GM18868 (cell line): ENCODE data around the gene SNRPA.
"Not testable (repeated sequence)": the region's sequence is repeated elsewhere in the genome, so short reads cannot be mapped to it uniquely, and the experiment has no call there.

Source experiments
- ATAC-seq: cut with Tn5 transposase; IDR thresholded peaks from one replicate; pipeline ENCODE4 v1.9.1; 2021; ENCODE audit warnings: mild to moderate bottlenecking, moderate library complexity; ENCODE audit not compliant: unreplicated experiment

SNRPA gene

DNA sequence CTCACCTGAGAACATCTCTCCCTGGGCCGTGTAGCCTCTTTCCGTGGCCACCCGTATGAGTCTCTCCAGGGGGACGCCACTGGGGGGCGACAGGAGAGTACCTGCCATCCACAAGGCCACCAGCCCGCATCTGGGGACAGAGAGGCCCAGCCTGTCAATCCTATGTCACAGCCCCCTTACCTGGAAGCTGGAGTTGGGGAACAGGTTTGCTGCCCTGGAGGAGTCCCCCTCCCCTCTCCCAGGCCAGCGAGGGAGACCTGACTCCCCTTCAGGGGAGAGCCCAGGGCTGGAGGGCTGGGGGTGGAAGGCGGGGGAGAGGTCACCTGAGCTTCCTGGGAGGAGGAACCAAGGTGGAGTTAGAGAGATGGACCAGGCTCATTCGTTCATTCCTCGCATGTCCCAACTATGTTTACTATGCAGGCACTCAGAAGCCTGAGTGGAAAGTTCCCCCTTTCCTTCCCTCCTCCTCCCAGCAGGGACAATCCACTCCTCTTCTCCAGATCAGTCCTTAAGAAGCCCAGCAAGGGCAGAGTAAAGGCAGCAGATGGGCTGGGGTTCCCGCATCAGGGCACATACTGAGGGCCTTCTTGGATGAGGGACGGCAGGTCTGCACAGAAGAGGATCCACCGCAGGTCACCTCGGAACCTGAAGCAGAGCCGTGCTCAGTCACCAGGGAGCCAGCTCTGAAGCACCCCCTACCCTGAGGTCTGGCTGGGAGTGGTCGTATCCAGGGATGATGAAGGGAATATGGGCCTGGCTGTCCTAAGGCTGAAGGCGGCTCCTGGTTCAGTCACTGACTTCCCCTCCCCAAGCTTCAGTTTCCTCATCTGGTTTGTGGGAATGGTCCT lies 6.2 kb upstream of the SNRPA start:
- ATAC-seq, result no peak

DNA sequence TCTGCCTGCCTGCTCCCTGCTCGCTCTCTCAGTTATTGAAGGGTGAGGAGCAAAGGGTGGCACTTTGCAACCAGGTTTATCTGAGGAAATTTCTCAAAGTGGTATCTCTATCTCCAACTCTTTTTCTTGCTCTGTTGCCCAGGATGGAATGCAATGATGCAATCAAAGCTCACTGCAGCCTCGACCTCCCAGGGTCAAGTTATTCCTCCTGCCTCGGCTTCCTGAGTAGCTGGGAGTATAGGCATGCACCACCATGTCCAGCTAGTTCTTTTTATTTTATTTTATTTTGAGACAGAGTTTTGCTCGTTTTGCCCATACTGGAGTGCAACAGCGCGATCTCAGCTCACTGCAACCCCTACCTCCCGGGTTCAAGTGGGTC lies 5.6 kb upstream of the SNRPA start:
- no peak for ATAC-seq

DNA sequence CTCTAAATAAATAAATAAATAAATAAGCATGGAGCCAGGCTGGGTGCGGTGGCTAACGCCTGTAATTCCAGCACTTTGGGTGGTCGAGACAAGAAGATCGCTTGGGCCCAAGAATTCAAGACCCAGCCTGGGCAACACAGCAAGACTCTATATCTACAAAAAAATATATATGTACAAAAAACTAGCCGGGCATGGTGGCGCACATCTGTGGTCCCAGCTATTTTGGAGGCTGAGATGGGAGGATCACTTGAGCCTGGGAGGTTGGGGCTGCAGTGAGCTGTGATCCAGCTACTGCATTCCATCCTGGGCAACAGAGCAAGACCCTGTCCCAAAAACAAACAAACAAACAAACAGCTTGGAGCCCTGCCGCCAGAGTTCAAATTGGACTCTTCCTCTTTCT lies 3.5 kb upstream of the SNRPA start:
- no peak for ATAC-seq

DNA sequence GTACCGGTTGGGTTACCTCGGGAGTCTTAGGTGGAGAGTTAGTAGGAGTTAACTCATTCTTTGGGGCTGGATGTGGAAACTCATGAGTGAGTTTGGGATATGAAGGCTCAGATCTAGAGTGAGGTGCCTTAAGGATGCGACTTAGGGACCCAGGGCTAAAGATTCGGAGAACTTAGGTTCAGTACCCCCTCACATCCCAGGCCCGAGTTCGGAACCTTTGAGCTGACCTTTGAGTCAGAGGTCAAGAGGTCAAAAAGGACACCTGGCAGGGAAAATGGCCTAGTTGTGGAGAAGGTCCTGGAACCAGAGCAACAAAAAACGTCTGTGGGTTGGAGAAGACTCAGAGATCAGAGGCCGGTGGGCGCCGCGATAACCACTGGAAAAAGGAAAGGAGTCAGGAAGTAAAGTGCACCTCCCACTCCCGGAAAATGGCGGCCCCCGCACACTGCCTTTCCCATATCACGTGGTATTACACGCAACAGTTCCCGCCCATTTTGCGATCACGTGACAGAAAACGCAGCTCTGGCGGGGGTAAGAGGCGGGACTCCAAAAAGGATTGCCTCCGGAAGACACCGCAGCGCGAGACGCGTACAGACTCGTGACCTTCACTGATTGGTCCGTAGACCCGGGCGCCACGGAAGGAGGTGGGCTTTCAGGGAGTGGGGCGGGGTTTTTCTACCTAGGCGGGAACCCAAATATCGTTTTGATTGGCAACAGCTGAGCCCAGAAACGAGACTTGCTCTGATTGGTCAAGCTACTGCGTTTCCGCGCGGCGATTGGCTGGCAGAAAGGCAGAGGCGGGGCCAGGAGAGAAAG lies 737 bp upstream of the SNRPA start, which contains the start of gene ACTMAP:
Gene ACTMAP, minus strand, starts transcription at position 420 of the 816 bp plus-strand sequence. CDS start 674 bp downstream, outside the sequence.
- ATAC-seq, result peak; percentile 82

DNA sequence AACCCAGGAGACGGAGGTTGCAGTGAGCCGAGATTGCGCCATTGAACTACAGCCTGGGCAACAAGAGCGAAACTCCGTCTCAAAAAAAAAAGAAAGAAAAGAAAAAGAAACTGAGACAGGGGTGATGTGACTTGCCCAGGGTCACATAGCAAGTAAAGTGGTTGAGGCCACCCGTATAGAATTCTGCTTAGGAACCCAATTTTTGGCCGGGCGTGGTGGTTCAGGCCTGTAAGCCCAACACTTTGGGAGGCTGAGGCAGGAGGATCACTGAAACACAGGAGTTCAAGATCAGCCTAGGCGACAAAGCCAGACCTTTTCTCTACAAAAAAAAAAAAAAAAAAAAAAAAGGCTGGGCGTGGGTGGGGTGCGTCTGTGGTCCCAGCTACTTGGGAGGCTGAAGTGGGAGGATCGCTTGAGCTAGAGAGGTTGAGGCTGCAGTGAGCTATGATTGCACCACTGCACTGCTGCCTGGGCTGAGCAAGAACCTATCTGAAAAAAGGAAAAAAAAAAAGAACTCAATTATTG lies 1.3 kb downstream of the SNRPA start:
- no peak for ATAC-seq

DNA sequence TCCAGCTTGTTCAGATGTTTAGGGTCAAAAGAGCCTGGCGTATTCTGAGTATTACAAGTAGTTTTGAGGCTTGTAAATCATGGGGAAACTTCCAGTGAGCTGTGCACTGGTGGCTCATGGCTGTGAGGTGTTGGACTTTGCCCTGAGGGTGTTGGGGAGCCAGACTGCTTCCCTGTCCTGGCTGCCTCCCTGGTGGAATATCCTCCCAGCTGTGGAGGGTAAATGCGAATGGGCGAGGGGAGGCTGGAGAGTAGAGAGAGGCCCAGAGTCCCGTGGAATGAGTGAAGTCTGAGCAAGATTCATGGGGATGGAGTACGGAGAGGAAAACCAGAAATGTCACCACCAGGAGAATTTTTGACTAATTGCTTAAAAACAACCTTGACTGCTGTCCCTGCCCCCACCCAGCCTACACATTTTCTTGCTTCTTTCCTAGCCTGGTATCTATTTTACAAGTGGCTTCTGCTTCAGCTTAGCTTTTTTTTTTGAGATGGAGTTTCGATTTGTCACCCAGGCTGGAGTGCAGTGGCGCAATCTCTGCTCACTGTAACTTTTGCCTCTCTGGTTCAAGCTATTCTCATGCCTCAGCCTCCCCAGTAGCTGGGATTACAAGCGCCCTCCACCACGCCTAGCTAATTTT lies 3.7 kb downstream of the SNRPA start:
- ATAC-seq, result no peak

DNA sequence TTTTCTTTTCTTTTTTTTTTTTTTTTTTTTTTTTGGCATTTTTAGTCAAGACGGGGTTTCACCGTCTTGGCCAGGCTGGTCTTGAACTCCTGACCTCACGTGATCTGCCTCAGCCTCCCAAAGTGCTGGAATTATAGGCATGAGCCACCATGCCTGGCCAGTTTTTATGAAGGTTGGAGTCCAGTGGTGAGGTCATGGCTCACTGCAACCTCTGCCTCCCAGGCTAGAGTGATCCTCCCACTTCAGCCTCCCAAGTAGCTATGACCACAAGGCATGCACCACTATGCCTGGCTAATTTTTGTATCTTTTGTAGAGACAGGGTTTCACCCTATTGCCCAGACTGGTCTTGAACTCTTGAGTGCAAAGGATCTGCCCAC lies 4.2 kb downstream of the SNRPA start:
- no peak for ATAC-seq

DNA sequence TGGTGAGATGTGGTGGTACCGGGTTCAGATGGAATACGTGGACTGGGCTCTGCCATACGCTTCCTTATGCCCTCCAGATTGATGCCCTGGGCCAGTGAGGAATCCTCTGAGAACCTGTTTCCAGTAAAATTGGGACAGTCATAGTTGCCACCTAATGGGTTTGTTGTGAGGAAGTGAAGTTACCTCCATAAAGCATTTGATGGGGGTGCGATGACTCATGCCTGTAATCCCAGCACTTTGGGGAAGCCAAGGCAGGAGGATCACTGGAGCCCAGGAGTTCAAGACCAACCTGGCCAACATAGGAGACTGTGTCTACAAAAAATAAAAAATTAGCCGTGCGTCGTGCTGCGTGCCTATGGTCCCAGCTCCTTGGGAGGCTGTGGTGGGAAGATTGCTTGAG lies 4.8 kb downstream of the SNRPA start:
- no peak for ATAC-seq

DNA sequence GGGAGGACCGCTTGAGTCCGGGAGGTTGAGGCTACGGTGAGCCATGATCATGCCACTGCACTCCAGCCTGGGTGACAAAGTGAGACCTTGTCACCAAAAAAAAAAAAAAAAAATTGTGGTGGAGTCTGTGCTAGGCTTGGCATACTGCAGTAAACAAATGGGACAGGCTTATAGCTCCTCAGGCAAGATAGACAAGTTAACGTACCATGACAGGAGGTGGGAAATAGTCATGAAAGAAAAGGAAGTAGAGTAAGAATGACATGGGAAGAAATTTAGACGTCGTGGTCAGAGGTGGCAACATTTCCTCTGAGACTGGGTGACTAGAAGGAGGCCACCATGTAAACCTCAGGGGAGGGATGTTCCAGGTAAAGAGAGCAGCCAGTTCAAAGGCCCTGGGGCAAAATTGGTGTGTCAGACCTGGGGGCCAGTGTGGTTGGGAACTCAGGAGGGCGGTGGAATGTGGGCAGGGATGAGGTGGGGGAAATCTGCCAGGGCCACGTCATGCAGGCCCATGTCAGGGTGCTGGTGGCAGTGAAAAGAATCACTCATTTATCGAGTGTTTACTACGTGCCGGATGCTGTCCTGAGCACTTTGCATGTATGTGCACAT lies 5.6 kb downstream of the SNRPA start:
- ATAC-seq, result no peak

DNA sequence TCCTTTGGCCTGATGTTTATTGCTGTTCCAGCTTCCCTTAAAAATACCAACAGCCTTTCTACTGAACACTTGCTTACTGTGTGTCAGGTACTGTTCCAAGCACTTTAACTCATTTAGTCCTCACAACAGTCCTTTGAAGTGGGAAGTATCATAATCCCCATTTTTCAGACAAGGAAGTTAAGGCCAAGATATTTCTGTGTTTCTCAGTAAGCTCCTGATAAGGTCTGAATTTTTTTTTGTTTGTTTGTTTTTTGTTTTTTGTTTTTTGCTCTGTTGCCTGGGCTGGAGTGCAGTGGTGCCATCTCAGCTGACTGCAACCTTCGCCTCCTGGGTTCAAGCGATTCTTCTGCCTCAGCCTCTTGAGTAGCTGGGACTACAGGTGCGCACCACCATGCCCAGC lies 7.5 kb downstream of the SNRPA start:
- ATAC-seq, result no peak

DNA sequence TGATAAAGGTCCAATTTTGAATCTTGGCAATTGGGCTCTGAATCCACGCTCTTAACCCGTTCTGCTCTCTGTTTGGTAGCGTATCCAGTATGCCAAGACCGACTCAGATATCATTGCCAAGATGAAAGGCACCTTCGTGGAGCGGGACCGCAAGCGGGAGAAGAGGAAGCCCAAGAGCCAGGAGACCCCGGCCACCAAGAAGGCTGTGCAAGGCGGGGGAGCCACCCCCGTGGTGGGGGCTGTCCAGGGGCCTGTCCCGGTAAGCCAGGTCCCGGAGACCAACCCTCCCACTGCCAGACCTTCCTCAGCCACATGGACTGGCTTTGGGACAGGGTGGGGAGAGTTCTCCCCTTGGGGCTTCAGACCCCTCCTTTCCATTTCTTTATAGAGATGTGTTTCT lies 8.3 kb downstream of the SNRPA start:
- no peak for ATAC-seq

DNA sequence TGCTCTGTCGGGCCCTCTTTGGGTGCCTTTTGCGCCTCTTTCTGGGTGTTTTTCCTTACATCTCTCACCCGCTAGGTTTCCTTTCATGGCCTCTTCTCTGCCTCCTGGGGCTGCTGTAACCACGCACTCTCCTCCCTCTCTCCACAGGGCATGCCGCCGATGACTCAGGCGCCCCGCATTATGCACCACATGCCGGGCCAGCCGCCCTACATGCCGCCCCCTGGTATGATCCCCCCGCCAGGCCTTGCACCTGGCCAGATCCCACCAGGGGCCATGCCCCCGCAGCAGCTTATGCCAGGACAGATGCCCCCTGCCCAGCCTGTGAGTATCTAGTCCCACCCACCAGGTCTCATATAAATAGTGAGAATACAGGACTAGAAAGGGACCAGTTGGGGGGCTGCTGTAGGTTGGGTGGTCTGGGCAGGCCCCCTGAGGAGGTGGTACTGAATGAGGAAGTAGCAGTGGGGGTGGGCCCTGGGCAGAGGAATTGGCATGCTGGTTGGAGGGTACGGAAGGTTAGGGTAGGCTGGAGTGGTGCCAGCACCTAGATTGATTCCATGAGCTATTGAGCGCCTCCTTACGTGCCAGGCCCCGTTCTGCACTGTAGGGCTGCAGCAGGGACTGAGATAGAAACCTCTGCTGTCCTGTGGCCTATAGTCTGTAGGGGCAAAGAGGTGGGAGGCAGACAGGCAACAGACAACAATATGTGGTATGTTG lies 11.9 kb downstream of the SNRPA start:
- no peak for ATAC-seq

DNA sequence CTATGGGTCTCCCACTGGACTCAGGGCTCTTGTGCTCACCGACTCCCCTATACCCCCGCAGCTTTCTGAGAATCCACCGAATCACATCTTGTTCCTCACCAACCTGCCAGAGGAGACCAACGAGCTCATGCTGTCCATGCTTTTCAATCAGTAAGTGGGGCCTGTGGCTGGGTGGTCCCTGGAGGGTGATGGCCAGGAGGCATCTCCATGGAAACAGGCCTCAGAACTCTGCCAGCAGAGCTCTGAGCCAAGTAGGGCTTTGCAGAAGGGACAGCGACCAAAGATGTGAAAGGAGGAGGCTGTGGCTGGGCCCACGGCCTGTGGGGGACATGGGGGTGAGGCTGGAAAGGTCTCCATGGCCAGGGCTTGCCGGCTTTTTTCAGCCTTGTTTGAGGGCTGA lies 12.5 kb downstream of the SNRPA start:
- ATAC-seq, result no peak

DNA sequence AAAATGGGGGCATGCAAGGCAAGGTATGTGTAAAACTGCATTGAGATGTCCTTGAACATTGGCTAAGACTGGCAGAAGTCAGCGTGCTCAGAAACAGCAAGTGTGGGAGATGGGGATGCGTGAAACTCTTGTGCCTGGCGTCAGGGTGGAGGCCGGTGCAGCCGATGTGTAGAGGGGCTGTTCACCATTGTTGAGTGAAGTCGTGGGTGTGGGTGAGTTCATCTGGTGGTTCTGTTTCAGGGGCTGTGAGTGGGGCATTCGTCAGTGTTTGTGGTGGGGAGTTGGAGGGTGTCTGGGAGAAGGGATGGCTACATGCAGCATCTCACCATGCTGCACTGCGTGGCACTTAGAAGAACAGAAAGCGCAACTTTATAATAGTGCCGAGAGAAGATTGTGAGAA lies 13.0 kb downstream of the SNRPA start:
- no peak for ATAC-seq

DNA sequence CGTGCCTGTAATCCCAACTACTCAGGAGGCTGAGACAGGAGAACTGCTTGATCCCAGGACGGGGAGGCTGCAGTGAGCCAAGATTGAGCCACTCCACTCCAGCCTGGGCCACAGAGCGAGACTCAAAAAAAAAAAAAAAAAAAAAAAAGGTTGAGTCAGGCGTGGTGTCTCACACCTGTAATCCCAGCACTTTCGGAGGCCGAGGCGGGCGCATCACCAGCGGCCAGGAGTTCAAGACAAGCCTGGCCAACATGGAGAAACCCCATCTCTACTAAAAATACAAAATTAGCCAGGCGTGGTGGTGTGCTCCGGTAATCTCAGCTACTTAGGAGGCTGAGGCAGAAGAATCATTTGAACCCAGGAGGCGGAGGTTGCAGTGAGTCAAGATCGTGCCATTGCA lies 15.4 kb downstream of the SNRPA start:
- not testable (repeated sequence) for ATAC-seq

DNA sequence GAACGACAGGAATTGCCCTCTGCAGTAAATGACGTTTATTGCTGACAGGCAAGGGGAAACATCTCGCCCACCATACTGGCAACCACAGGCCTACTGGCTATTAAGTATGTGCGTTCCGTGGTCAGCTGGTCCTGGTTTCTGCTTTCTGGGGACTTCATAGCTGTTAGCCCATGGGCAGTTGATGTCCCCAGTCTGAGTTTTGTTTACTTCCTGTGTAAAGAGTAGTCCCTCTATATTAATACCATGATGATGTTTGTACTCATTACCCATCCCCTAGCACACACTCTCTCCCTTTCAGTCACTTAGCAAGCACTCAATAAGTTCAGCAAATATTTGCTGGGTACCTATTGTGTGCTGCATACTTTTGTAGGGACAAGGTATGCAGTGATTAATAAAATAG lies 17.9 kb downstream of the SNRPA start:
- ATAC-seq, result no peak

DNA sequence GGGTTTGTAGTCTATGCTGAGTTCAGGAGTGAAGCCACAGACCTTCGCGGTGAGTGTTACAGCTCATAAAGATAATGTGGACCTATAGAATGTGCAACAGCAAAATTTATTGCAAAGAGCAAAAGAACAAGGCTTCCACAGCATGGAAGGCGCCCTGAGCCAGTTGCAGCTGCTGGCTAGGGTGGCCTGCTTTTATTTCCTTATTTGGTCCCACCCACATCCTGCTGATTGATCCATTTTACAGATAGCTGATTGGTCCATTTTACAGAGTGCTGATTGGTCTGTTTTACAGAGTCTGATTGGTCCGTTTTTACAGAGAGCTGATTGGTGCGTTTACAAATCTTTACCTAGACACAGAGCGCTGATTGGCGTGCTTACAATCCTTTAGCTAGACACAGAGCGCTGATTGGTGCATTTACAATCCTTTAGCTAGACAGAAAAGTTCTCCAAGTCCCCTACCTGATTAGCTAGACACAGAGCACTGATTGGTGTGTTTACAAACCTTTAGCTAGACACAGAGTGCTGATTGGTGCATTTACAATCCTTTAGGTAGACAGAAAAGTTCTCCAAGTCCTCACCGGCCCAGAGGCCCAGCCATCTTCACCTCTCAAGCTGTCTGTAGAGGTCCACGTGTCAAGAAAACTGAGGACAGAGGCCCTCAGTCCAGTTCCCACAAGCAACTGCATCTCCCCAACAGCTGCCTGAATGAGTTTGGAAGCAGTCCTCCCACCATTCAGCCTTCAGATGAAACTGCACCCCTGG lies 20.3 kb downstream of the SNRPA start:
- not testable (repeated sequence) for ATAC-seq

DNA sequence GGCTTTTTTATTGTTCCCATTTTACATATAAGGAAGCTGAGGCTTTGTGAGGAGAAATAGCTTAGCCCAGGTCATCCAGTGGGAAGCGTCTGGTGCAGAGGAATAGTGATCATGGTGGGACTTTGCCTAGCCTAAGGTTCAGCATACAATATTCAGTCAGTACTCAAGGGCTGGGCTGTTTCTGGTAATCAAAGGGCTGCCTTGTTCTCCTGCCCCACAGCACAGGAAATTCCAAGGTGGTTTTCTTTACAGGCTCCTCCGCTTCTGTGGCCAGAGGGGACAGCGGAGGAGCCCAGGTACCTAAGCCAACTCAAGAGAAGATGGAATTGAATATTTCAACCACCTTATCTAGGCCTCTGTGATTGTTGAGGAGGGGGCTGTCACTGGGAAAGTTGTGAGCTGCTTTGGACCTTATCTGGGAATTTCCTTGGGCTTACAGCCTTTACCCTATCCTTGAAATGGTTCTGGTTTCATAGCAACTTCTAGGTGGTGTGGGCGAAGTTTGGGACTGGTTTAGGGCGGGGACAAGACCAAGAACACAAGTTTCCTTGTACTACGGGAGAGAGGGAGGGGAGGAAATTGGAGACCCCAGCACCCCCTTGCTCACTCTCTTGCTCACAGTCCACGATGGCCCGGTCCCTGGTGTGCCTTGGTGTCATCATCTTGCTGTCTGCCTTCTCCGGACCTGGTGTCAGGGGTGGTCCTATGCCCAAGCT lies 24.1 kb downstream of the SNRPA start, which contains the start of gene MIA:
Gene MIA, plus strand, starts transcription at position 606 of the 716 bp plus-strand sequence. Its CDS starts 22 bp downstream, at position 628.
- ATAC-seq, result no peak

DNA sequence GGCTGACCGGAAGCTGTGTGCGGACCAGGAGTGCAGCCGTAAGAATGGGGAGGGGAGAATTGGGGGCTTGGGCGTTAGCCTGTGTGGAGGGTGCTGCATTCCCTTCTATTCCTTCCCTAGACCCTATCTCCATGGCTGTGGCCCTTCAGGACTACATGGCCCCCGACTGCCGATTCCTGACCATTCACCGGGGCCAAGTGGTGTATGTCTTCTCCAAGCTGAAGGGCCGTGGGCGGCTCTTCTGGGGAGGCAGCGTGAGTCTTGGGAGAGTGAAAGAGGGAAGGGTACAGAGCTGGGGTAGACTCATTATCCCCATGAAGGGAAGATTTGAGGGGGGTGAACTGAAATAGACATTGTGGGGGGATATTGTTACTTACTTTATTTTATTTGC lies 24.6 kb downstream of the SNRPA start:
- no peak for ATAC-seq
